GM21528 (cell line): ENCODE data around the gene TSLP.
A peak's percentile ranks its signal among the peaks of the same experiment; 100 is the strongest.

Source experiments
- ATAC-seq: cut with Tn5 transposase; IDR thresholded peaks from one replicate; pipeline ENCODE4 v1.9.1; 2021; ENCODE audit warnings: mild to moderate bottlenecking, moderate library complexity; ENCODE audit not compliant: unreplicated experiment, low FRiP score

TSLP gene

GRCh38 chr5:111092062-111092853, 20.7 kb downstream of the TSLP start, which contains the start of gene WDR36:
TSS of gene WDR36 (plus strand) at chr5:111092348. CDS start at chr5:111092457, 109 bp downstream.
- peak; percentile 97 for ATAC-seq

DNA sequence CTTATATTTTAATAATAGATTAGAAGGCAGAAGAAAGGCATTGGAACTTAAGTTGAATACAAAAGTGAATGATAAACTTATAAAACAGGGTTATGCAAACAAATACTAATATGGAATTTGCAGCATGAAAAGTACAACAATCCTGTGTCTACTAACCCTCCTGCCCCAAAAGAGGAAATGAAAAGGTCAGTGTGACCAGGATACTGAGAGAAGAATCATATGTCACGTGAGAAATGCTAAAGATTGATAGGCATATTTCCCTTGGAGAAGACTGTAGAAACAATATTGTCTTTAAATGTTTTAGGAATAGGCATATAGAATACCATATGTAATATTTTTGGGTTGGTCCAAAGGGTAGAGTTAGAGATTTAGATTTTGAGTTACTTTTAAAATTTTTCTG, 24.5 kb downstream of the TSLP start:
- no peak for ATAC-seq

DNA sequence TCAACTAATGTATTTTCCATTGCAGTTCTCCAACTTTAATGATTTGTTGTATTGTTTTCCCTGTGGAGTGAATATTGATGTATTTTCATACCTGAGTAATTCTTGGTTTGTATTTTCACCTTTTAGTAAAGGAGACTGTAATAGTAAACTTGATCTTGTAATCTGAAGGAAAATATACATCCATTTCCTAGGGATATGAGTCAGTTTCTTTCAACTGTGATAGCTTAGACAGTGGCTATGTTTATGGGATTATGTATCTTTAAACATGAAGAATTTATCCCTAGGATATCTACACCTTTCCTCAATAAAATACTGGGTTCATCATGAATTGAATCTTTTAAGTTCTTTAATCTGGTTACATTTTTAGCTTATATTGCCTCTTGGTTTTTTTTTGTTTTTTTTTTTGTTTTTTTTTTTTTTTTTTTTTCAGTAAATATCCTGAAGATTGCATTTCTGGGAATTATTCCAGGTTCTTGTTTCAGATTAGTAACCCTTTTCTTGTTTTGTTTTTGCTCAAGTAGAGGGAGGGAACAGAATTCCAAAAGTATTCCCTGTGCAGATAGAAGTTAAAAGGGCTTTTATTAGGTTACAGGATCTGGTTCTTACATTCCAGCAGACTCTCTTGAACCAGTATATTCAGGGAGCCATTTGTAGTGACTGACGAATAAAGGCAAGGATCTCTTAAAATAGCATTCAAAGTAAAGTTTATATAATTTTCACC, 27.7 kb downstream of the TSLP start:
- no peak for ATAC-seq

DNA sequence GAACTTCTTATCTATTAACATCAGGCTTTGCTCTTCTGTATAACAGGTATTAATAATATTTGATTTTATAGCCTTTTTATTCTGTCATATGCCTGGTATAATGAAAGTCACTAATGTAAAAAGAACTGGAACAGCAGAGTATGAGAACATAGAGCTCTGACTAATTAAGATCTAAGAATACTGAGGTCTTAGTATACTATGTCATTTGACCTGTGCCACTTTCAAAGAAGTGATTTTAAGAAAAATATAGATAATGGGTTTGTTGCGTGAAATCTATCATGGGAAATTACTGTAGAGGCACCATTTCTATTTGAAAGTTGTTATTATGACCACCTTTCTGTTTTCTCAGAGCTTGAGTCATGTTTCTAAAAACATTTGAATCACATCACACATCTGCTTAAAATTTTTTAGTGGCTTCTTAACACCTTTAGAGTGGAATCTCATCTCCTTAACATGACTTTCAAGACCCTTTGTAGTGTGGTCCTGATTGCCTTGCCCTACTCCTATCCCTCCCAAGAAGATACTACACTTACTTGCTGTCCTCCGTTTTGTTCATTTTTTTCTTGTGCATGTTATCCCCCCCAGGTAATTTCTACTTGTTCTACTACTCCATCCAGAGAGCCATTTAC, 34.9 kb downstream of the TSLP start:
- no peak for ATAC-seq

- ATAC-seq: no peak
Observed at GRCh38 chr5:111107371-111107770, 35.9 kb downstream of the TSLP start.

DNA sequence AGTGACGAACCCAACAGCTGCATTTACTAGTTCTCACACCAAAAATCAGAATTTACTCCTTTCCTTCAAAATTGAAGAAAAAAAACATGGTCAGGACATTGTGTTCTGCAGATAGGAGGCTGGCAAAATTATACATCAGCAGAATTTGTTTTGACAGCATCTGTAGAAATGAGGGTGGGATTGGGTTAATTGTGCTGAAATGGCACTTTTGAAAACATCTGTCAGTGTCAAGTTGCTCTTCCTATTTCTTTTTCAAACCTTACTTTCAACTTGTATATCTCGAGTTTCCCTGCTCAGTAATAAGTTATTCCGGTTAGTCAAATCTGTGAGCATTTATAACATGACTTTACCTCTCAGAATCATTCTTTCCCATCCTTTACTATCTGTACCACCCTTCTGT, 40.4 kb downstream of the TSLP start:
- ATAC-seq: no peak

DNA sequence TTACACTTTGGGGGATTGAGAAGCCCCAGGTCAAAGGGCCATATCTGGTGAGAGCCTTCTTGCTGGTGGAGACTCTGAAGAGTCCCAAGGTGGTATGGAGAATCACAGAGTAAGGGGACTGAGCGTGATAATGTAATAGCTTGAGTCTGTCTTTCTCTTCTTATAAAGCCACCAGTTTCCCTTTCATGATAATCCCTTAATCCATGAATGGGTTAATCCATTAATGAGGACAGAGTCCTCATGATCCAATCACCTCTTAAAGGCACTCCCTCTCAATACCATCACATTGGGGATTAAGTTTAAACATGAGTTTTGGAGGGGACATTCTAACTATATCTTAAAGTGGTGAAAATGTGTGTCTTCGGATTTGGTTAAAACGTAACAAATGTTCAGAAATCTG, 42.2 kb downstream of the TSLP start:
- no peak for ATAC-seq

DNA sequence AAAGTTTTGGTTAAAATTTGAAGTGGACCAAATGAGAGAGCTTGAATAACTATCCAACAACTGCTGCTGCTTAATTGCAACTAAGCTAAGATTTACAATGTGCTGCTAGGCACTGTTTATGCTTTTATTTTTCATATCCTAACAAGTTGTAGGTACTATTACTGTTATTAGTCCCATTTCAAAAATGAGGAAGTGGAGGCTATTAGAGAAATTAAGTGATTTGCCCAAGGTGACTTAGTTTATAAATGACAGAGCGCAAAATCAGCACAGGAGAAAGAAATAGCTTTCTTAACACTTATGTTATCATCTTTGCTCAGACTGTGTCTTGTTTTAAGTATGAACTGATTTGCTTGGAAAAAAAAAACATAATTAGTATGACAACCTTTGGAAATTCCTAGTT, 43.7 kb downstream of the TSLP start:
- no peak for ATAC-seq

DNA sequence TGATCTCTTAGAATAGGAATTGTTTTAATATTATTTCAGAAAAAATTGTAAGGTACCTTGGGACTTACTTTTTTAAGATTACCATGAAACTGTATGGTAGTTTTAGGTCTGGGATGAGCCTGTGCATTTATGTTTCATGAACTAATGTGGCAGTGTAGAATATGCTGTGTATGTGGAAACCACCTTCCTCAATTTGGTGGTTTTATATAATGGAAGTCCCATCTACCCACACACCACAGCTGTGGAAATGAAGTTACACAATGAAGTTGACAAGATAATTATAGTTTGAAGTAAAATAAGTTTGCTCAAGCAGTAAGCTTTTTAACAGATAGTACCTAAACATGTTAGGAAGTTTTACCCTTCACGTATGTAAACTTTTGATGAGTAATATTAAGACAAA, 45.0 kb downstream of the TSLP start:
- no peak for ATAC-seq

DNA sequence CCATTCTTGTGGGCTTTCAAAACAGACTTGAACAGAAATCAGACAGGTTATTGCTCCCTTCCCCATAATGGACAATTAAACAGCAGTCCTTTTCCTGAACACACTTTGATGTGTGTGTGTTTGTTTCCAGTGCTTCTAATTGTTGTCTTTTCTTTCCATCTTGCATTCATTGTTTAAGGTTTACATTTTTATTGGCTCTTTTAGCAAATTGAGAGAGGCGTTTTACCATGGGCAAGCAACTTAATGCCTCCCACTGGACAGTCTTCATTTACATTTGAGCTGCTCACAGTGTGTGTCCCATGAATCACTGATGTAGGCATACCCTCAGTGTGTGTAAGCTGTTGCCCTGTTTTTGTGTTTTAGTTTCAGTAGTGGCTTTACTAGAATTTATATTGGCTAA, 45.6 kb downstream of the TSLP start:
- ATAC-seq: no peak

- no peak for ATAC-seq
Observed at GRCh38 chr5:111119221-111119620, 47.7 kb downstream of the TSLP start.

- ATAC-seq: no peak
Observed at GRCh38 chr5:111119856-111120255, 48.3 kb downstream of the TSLP start.

GRCh38 chr5:111120911-111121310, 49.4 kb downstream of the TSLP start:
- ATAC-seq: no peak

DNA sequence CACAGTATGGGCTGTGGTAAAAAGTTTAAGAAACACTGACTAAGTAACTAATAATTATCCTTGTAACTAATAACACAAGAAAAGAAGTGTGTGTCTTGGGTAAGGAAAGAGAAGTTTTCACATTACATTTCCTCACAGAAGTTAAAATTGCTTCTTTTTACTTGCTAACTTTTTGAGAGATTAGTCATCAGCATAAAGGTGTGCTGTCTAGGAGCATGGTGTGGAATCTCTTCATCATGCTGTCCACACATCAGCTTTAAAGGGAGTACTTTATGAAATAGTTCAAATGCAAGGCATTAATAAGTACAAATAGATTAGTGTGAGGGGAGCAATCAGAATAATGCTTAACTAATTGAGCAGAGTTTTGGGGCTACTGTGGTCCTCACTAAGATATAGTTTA, 50.4 kb downstream of the TSLP start:
- ATAC-seq: no peak

DNA sequence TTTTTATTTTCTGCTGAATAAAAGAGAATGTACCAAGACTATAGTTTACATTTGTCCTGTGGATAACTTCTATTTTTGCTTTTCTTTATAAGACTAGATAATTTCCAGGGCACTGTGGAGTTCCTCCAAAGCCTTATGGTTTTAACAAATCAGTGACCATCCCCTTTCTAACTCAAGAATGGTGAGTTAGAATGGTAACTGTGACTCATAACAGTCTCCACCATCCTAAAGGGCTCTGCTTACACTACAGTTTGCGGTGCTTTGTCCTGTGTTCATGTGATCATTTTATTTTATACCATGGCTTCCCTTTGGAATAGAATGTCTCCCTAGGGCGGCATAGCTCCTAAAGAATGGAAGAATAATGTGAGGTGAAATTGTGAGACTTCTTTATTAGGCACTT, 50.9 kb downstream of the TSLP start:
- no peak for ATAC-seq

DNA sequence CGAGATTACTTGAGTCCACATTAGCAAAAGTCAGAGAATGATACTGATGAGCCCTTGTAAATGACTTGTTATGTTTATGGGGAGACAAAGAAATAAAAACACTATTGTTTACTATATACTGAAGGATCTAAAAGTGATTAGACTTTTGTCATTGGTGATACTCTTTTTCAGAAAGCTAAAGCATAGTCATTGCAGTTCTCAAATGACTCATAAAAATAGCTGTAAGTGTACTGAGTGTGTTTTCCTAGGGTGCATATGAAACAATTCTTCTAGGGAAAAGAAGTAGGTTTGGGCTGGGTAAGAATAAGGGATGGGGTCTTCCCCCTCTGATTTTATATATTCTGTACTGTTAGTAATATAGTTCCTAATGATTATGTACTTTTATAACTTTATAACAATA, 53.3 kb downstream of the TSLP start:
- ATAC-seq: no peak

GRCh38 chr5:111126896-111127295, 55.4 kb downstream of the TSLP start:
- no peak for ATAC-seq
